Measurements from ENCODE around the gene CTIF. TPM values are rescaled to one million over a fixed set of nuclear protein-coding genes. Genes with fewer than 3 reads are reported as not detected.
A peak's percentile ranks its signal among the peaks of the same experiment; 100 is the strongest.

CTIF gene
- total RNA-seq, 1 donor from 2014 or later: 51.5 TPM

DNA sequence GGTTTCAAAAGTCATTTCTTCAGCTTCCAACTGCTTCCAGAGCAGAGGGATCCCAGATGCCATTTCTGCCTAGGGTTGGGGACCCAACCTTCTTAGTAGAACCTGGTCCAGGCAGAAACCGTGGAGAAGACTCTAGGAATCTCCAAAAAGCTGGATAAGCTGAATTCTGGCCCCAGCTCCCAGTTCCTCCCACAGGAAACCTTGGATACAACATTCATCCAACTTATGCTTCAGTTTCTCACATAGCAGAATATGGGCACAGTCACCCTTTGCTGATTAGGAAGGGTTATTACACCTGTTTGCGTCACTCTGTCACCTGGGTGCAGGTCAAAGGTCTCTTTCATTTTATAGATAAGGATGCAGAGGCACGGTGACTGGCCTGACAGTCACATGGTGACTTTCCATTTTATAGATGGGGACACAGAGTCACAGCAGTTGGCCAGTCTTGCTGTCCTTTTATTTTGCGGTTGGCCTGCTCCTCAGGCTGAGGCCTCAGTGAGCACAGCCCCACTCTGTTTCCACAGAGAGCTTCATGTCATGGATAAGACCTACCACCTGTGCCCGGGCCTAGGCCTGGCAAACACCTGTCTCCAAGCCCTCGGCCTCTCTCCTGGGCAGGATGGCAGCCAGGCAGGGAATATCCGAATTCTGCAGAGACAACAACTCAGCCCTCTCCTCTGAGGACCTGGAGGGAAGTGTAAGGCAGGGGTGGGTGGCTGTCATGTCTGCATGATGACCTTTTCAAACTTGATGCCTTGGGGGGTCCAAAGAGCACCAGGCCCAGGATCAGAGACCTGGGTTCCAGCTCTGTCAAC is 263.1 kb downstream of the CTIF start:
- H3K27ac Mint-ChIP-seq (ENCODE audit: unreplicated experiment): no peak overlapping the region
- TF ChIP-seq, protein P1, sequence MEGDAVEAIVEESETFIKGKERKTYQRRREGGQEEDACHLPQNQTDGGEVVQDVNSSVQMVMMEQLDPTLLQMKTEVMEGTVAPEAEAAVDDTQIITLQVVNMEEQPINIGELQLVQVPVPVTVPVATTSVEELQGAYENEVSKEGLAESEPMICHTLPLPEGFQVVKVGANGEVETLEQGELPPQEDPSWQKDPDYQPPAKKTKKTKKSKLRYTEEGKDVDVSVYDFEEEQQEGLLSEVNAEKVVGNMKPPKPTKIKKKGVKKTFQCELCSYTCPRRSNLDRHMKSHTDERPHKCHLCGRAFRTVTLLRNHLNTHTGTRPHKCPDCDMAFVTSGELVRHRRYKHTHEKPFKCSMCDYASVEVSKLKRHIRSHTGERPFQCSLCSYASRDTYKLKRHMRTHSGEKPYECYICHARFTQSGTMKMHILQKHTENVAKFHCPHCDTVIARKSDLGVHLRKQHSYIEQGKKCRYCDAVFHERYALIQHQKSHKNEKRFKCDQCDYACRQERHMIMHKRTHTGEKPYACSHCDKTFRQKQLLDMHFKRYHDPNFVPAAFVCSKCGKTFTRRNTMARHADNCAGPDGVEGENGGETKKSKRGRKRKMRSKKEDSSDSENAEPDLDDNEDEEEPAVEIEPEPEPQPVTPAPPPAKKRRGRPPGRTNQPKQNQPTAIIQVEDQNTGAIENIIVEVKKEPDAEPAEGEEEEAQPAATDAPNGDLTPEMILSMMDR (IDR thresholded peaks at IDR 0.05; ENCODE audit: unreplicated experiment): no peak

DNA sequence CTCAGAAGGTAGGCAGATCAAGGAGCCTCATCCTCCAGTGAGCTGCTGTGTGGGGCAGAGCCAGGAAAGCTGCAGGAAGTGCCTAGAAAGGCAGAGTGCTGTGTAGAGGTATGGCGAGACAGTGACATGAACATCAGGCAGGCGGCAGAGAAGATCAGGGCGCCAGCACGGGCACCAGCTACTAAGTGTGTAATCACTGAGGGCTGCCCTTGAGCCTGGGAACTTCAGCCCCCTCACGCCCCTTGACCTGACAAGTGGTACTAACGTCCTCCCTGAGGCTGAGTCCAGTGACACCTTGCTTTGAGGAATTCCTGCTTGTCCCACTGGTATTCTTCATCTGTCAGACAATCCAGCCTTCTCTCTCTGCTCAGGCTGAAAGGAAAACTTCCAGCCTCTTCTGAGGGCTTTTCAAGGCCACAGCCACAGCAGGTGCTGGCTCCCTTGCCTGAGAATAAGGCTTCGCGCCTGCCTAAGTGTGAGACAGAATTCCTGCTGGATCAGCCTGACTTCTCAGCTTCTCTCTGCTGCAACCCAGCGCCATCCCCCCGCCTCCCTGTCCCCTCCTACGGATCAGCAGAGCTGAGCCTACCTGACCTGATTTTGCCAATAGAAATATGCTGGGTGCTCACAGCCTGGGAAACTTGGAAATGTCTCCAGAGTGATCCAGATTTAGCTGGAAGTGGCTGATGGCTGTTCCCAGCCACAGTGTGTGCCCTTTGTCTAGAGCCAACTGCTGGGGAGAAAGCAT is 263.9 kb downstream of the CTIF start:
- Mint-ChIP-seq H3K27ac (ENCODE audit: unreplicated experiment) (no peak overlapping the region), H3K36me3 (ENCODE audit: low read depth, unreplicated experiment) (peaks cover 13% of the 10 kb centered on the region), H3K4me1 (ENCODE audit: unreplicated experiment) (peaks cover 14% of the 10 kb centered on the region), H3K4me3 (ENCODE audit: unreplicated experiment) (peak overlapping the region; percentile 37), H3K27me3 (ENCODE audit: unreplicated experiment) (peaks cover 14% of the 10 kb centered on the region), H3K9me3 (ENCODE audit: unreplicated experiment) (no peaks in the 10 kb centered on the region)
- no peak for DNase-seq (ENCODE audit: low spot score)
- TF ChIP-seq, protein P1 (IDR thresholded peaks at IDR 0.05; ENCODE audit: unreplicated experiment): no peak

More for the DNA sequence above, 263.1 kb downstream of the CTIF start:
- Mint-ChIP-seq H3K4me3 (ENCODE audit: unreplicated experiment) (no peak overlapping the region), H3K9me3 (ENCODE audit: unreplicated experiment) (no peaks in the 10 kb centered on the region), H3K27me3 (ENCODE audit: unreplicated experiment) (peaks cover 14% of the 10 kb centered on the region), H3K36me3 (ENCODE audit: low read depth, unreplicated experiment) (peaks cover 17% of the 10 kb centered on the region), H3K4me1 (ENCODE audit: unreplicated experiment) (peaks cover 14% of the 10 kb centered on the region)
- no peak for DNase-seq (ENCODE audit: low spot score)

DNA sequence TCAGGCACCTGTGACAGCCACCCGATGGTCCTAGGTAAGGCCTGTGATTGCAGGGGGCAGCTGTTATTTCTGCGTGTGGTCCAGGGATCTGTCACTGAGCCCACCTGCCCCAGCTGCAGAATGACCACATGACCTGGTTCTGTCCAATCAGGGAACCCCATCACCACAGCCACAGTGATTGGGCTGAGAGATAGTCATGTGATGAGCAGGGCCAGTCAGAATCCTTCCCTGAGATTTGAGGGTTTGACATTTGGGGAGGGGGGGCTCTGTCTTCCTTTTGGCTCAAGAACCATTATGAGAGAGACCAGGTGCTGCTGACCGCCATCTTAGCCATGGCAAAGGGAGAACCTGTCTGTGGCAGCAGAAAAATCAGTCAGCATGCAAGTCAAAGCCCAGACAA is 264.7 kb downstream of the CTIF start:
- Mint-ChIP-seq H3K27ac (ENCODE audit: unreplicated experiment) (no peak overlapping the region), H3K36me3 (ENCODE audit: low read depth, unreplicated experiment) (peaks cover 13% of the 10 kb centered on the region), H3K4me3 (ENCODE audit: unreplicated experiment) (peak overlapping the region; percentile 40), H3K4me1 (ENCODE audit: unreplicated experiment) (peaks cover 14% of the 10 kb centered on the region), H3K9me3 (ENCODE audit: unreplicated experiment) (no peaks in the 10 kb centered on the region), H3K27me3 (ENCODE audit: unreplicated experiment) (peaks cover 13% of the 10 kb centered on the region)
- TF ChIP-seq, protein P1 (IDR thresholded peaks at IDR 0.05; ENCODE audit: unreplicated experiment): no peak
- DNase-seq (ENCODE audit: low spot score): no peak

DNA sequence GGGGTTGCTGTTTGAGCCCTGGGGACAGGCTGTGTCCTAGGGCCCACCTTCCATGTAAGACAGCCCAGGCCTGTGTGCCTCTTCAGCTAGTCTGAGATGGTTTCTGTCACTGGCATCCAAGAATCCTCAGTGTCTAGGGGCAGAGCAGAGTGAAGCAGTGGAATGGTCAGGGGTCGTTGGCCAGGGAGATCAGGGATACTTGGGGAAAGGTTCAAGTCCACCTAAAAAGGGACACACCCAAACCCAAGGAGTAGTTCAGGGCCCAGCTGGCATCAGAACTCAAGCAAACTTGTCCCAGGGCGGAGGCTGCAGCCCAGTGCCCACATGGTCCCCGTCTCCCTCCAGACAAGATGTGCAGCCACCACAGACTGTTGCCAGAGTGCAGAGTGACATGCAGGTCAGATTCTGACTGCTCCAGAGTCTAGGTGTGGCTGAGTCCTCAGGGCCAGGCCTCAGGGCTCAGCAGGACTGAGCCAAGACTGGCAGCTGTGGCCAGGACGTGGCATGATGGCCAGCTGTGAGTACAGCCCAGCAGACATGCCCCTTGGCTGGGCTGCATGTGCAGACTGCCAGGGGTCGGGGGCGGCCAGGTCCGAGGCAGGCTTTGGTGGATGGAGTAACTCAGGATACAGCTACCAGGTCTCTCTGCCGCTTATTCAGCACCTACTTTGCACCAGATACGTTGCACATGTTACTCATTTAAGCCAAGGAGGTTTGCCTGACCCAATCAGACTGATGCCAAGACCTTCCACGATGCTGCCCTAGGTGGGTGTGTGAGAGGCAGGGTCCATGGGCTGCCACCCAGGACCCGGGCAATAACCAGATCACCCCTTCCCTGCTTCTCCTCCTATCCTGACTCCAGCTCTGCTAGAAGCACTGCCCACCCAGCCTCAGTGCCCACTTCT is 265.4 kb downstream of the CTIF start:
- Mint-ChIP-seq H3K27ac (ENCODE audit: unreplicated experiment) (peak overlapping the region; percentile 78), H3K4me1 (ENCODE audit: unreplicated experiment) (peaks cover 14% of the 10 kb centered on the region), H3K27me3 (ENCODE audit: unreplicated experiment) (peaks cover 10% of the 10 kb centered on the region), H3K9me3 (ENCODE audit: unreplicated experiment) (no peaks in the 10 kb centered on the region), H3K36me3 (ENCODE audit: low read depth, unreplicated experiment) (peaks cover 13% of the 10 kb centered on the region), H3K4me3 (ENCODE audit: unreplicated experiment) (no peak overlapping the region)
- no peak for DNase-seq (ENCODE audit: low spot score)
- TF ChIP-seq, protein P1 (IDR thresholded peaks at IDR 0.05; ENCODE audit: unreplicated experiment): no peak
